ENCODE data around the gene PHC2. TPM values are rescaled to one million over a fixed set of nuclear protein-coding genes. Genes with fewer than 3 reads are reported as not detected.

The PHC2 gene
- total and polyA plus RNA-seq, 2 of the 13 experiments (the other 11 are each of a cell fraction or from before 2014, with no cell fraction given) = 52.5 to 84.9 TPM

GRCh38 chr1:33338048-33338439, 92.9 kb downstream of the PHC2 start:
- no TSS peak for BruUV-seq (replicated peaks)
- Histone ChIP-seq H3K27ac (ENCODE audit: extremely low read length, insufficient read depth, low read length) (peak overlapping the region; percentile 49), H3K79me2 (ENCODE audit: insufficient read depth, low read length) (peaks cover 87% of the 10 kb centered on the region)

More at GRCh38 chr1:33338048-33338439, 92.9 kb downstream of the PHC2 start:
- no peak for TF ChIP-seq U2AF1 (optimal IDR thresholded peaks at IDR 0.05; ENCODE audit: low read depth, low read length)
- TF ChIP-seq LRRFIP1 (CRISPR knock-in tag; conservative IDR thresholded peaks at IDR 0.05) = no peak
- no peak for TF ChIP-seq FOXO1 (CRISPR knock-in tag; IDR thresholded peaks at IDR 0.05)
- TF ChIP-seq HOXA3 (CRISPR knock-in tag; IDR thresholded peaks at IDR 0.05) = no peak
- no peak for TF ChIP-seq ZNF329 (CRISPR knock-in tag; IDR thresholded peaks at IDR 0.05; ENCODE audit: low read depth)
- TF ChIP-seq ELK4 (CRISPR knock-in tag; IDR thresholded peaks at IDR 0.05; ENCODE audit: borderline replicate concordance) = no peak
- no peak for TF ChIP-seq BRF2 (CRISPR knock-in tag; IDR thresholded peaks at IDR 0.05)
- TF ChIP-seq RBM22 (optimal IDR thresholded peaks at IDR 0.05; ENCODE audit: low read length) = peak; percentile 3
- no peak for TF ChIP-seq ZNF143 (CRISPR knock-in tag; IDR thresholded peaks at IDR 0.05)
- Histone ChIP-seq H3K9ac (ENCODE audit: insufficient read depth, low read depth, low read length) (no peak overlapping the region), H3K4me1 (ENCODE audit: insufficient read depth, low read length) (peaks cover 98% of the 10 kb centered on the region), H3K9me3 (ENCODE audit: low read length) (no peaks in the 10 kb centered on the region), H2AFZ (ENCODE audit: low read length) (no peak overlapping the region), H3K27me3 (ENCODE audit: control insufficient read depth in 1 of 2, insufficient read depth in 2 of 2, low read length in 2 of 2) (no peaks in the 10 kb centered on the region), H3K4me2 (ENCODE audit: low read depth, low read length) (peak overlapping the region; percentile 49; the same call in 1 of the 2 replicates), H3K4me3 (replicated peaks in 1 of 3; ENCODE audit: insufficient read depth in 1 of 3, low read depth in 2 of 3, low read length in 3 of 3) (no peak overlapping the region), H3K36me3 (replicated peaks in 1 of 2; ENCODE audit: control insufficient read depth in 1 of 2, insufficient read depth in 2 of 2, low read length in 2 of 2) (peaks cover 4 to 18% of the 10 kb centered on the region in 2 experiments), H4K20me1 (ENCODE audit: insufficient read depth, low read length) (peaks cover 83% of the 10 kb centered on the region)
- ATAC-seq = no peak
- intact Hi-C loops (cut with micrococcal nuclease; ENCODE audit: unreplicated experiment) (no loop called here), in situ Hi-C loops (cut with HindIII; ENCODE audit: extremely low pct_ligation_motif_present, low pct_unique_long_range_greater_than_20kb) (no loop called here)
- ChIA-PET CTCF (ENCODE audit: low intra/inter-chr PET ratio, low total read pairs) (no interaction called here), POLR2A (interaction anchor here (0.6 to 5.4 kb wide), 6 partner anchors 9 to 211 kb away, joined by 3 to 29 read pairs (median 4); partner anchors contain the start of gene A3GALT2)
- DNase-seq (ENCODE audit: low spot score) = peak; percentile 52
- WGBS (ENCODE audit: low lambda C conversion rate) = 26% methylated on average over 1 of the region's 1 CpG
- no peak for FAIRE-seq

Data from HepG2 (cell line).